IPS DF 4.7 (cell line): ENCODE results near the gene RALGAPA2.
A peak's percentile ranks its signal among the peaks of the same experiment; 100 is the strongest.

ENCODE experiments used
- DNase-seq: peaks from one replicate; pipeline ENCODE4 v3.0.0-alpha.2; 2013; ENCODE audit warnings: low spot score; ENCODE audit errors: extremely low read depth

Gene RALGAPA2

DNA sequence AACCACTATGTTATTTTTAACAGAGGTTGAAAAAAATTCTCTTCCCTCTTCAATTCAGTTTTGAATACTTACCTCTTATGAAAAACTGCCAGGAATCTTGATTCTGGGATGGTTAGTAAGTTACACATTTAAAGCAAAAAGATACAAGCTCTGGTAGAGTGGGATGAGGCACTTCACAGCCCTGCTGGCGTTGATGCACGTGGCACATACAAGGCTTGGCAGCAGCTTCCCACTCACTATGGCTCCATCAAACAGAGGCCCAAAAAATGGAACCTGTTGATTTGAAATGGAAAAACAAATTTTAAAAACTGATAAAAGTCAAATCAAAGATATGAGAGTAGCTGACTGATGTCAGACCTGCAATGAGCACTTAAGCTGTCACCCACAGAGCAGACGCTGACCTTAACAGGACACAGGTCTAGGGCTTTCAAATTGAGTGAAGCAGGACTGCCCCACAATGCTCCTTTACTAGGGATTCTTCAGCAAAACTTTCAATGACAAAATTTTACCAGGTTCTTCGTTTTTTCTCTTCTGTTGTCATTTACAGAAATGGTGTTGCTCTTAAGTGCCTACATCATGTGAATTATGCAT is 239.7 kb downstream of the RALGAPA2 start:
- no peak for DNase-seq

DNA sequence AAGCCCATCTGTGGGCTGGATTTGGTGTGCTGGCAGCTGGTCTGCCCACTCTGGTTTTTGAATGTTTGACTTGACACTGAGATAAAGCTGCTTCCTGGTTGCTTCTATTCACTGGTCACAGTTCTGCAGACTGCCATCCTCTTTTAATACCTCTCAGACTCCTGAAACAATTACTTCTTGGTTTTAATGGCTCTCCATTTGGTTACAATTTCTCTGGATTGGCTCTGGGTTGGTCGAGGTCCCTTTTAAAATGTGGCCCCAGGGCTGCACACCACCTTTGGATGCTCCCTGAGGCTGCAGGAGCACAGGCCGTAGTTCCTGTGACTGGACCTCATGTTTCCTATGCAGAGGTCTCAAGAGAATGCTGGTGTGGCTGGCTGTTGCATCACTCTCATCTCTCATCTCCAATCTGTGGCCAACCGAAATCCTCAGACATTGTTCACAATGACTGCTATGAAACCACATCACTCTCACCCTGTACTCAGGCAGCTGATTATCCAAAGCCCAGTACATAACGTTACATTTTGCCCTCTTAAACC is 246.0 kb downstream of the RALGAPA2 start:
- no peak for DNase-seq

DNA sequence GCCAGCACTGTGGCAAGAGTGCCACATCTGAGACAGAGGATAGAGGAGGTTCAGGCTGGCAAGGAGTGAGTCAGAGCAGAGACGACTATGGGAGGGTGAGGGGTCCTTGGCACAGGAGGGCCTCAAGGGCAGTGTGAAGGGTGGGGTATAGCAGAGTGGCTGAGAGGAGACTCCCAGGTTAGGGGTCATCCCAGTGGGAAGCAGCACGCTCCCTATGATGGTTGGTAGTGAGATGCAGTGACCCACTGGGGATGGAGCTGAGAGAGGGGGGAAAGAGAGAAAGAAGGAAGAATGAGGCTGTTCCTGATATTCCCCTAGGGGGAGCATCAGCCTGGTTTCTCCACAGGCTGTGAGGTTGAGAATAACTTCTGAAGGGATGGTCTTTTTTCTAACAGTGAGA is 247.2 kb downstream of the RALGAPA2 start:
- DNase-seq: no peak

DNA sequence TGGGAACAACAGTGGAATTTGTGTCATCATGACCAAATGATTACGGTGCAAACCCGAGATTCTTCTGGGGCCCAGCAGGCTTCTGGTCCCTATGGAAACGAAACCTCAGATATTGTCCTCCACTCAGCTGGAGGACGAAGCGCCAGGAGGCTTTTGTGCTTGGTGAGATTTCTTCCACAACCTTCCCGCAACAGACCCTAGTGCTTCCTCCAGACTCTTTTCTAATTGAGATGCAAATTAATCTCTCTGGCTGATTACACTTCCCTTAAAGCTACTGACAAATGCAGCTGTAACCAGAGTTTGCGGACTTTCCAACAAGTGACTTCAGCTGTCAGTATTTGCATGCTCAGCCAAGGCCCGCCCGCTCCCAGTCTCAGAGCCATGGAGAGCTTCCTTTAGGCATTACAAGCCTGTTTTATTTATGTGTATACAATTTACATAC is 248.5 kb downstream of the RALGAPA2 start:
- DNase-seq: peak; percentile 85

DNA sequence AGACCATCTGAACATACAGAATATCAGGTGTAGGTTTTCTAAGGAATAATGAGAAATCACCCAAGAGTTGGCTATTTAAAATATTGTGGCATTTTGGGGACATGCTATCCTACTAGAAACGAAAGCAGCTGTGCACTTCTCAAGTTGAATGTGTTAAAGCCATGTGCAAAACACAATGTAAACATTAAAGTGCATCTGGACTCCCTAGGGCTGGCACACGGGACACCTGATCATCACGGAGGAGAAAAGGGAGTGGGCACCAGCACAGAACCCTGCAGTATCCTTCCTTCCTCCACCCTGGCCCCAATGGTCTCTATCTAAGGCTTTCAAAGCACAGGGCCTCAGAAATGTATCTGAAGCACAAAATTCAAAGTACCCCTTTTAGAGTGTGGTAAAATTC is 250.3 kb downstream of the RALGAPA2 start:
- no peak for DNase-seq

DNA sequence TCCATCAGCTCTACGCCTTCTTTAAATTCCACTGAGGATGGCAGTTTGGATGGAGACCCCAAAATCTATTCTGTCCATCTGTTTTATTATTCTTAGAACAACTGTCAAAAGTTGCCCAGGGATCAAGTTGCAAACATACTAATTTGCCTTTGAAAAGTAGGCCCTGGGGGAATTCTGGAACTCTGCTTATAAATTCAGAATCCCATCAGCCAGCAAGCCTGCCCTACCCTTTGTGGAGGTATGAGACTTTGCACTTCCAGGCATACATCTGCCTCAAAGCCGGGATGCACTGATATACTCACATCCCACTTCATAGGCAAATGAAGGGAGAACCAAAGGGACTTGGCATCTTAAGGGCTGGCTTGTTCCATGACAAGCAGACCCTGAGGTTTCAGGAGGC is 250.9 kb downstream of the RALGAPA2 start:
- no peak for DNase-seq

DNA sequence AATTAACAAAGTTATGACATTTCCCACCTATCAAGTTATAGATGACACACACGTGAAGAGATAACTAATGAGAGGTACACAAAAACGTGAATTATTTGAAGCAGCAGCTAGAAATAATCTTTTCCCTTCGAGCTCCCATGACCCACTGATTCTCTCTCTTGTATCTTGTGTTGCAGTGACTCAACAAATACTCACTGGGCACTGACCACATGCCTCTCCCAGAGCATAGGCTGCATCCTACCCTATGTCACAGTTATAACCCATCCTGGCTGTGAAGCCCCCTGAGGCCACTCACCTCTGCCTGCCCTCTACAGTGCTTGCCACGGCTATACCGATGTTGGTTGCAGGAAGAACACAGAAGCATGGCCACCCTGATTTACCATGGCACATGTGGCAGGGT is 252.7 kb downstream of the RALGAPA2 start:
- DNase-seq: no peak

DNA sequence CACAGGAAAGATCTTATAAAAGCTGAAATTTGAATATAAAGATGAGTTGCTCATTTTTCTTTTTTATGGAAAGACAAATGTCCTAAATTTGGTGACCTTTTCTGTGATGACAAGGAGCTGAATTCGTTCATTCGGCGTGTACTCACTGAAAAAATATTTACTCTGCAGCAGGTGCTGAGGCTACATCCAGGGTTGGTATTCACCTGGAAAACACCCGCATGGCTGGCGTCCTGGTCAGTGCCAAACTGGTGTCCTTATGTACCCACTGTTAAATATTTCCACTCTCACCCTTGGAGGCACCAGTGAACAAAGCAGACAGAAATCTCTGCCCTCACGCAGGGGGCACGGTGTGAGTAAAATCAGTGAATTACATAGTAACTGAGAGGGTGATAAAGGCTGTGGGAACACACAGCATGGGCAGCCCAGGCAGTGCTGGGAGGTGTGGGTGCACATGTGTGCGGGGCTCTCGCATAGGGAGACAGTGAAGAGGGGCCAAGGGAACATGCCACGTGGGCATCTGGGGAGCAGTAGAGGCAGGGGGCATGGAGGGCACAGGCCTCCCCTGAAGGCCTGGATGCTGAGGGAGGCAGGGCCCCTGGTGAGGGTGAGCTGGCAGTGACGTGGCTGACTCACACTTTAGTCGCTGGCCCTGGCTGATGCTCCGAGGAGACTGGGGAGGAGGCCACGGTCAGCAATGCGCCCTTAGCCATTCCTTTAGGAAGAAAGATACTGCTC is 254.9 kb downstream of the RALGAPA2 start:
- DNase-seq: no peak

DNA sequence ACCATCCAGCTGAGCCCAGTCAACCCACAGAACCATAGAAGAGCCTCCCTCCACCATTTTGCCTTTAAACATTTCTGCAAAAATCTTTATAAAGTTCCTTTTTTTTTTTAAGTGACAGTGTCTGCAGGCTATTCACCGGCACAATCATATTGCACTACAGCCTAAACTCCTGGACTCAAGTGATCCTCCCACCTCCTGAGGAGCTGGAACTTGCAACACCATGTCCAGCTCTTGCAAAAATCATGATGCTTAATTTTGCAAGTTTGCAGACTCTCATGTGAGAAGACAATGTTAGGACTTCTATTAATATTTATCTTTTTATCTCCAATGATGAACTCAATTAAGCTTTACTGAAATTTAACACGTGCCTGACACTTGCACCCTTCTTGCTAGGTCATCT is 255.7 kb downstream of the RALGAPA2 start:
- DNase-seq: no peak

DNA sequence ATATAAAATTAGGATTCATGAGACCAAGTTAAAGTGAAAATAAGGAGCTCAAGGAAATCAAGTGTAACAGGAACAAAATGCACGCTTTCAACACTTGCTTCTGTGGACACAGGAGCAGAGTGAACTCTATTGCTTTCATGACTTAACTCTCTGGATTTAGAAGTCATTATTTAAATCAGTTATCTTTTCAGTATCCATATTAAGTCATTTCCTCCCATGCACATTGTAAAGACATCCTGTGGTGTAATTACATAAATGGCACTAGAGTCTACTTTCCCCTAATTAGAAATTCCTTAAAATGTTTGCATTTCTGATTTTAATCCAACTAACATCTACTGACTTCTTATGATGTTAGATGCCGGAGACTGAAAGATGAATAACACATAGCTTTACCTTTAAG is 256.5 kb downstream of the RALGAPA2 start:
- no peak for DNase-seq

DNA sequence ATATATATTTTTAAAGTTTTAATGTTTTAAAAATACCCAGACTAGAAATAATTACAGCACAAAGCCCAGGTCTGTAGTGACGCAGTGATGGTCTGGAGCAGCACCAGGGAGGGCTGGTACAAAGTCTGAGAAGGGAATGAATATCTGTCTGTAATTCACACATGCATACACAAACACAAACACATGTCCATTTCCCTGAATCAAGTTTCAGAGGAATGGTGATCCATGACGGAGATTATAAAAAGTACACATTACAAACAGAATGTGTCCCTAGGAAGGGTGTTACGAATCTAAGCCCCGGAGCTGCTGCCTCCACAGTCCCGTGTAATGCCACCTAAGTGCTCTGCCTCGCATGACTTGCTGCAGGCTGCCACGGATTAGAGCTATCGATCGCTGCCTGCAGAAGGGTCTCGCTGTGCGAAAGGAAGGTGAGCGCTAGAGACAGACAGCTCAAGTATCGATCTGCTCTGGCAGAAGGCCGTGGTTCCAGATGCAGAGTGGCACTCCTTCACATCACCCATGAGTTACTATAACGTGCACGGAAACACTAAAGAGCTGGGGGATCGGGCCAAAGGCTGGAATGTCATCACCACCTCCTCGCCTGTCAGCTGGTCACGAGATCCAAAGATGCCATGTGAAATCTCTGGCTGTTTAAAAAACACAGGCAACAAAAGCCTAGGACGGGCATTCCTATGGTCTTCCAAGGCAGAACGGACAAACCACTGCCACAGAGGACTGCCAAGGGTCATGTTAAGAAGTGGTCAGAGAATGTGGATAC is 257.4 kb downstream of the RALGAPA2 start:
- no peak for DNase-seq

DNA sequence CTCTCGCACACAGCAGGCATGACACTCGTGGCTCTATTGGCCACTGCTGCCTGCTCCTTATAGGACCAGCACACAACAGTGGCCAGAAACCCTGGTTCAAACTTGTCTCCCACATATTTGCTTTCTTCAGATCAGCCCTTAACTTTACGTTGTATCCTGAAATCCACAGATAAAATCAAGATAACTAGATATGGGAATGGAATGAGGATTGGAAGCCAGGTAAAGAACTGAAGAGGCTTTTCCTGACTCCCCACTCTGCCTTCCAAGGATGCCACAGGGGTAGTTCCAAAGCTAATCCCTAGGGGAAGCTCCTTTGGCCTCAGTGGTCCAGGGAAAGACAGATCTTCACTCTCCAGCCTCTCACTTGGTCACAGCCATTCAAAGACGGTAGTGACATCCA is 258.1 kb downstream of the RALGAPA2 start:
- DNase-seq: no peak

DNA sequence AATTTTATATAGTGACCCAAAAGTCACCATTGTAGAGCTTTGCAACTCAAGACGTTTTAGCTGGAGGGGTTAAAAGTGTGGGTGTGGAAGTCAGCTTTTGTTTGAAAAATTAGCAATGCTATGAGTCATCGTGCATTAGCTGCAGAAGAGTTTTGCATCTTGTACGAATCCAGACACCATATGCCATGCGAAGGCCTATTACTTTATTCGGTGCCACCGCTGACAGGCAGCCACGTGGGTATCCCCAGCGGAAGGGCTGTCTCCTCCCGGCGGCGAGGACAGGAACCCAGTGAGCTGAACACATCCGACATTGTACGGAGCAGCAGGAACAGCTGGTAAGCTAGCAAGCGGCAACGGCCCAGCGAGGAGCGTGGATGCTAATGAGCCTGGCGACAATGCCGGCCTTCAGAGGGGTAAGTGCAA is 260.2 kb downstream of the RALGAPA2 start:
- no peak for DNase-seq

DNA sequence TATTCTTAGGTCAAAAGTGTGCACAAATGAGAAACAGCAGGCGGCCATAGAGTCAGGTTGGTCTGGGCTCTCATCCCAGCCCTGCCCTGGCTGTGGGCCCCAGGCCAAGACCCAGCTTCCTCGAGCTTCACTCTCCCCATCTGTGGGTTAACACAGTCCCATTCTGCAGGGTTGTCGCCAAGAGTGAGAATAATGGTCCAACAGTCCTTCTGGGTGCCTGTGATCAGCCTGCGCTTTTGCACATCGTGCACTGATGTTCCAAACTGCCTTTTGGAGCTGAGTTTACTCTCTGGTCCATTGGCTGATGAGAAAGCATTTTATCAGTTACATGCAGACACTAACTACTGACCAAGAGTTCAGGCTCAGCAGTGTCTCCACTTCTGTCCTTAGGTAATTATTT is 261.9 kb downstream of the RALGAPA2 start:
- no peak for DNase-seq

DNA sequence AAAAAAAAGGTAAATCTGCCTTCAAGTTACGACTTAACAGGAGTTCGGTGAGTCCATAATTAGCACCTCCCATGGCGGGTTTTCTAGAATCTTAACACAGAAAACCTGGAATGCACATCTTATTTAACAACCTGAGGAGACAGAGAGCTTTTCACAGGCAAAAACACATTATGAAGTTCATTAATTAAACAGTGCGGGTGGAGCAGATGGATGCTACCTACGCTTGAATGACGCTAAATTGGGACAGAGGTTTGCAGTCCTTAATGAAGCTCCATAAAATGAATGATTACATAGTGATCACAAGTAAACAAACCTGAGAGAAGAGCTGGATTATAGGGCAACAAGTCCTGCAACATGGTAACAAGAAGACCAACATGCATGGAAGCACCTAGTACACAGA is 263.6 kb downstream of the RALGAPA2 start:
- DNase-seq: no peak

DNA sequence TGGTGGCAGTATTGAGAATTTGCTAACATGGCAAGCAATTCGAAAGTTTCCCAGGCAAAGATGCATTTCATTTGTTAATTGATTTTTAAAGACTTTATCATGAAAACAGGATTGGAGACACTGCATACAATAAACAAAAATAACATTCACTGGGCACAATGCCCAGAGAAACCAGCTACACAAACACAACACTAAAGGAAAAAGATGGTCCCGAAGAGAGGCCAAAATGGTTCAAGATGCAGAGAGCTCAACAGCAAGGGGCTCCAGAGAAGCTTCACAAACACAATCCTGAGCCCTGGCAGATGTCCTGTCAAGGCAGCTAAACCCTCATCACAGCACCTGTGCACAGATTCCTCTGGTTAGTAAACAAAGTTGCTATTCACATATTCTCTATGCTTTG is 265.2 kb downstream of the RALGAPA2 start:
- DNase-seq: no peak

DNA sequence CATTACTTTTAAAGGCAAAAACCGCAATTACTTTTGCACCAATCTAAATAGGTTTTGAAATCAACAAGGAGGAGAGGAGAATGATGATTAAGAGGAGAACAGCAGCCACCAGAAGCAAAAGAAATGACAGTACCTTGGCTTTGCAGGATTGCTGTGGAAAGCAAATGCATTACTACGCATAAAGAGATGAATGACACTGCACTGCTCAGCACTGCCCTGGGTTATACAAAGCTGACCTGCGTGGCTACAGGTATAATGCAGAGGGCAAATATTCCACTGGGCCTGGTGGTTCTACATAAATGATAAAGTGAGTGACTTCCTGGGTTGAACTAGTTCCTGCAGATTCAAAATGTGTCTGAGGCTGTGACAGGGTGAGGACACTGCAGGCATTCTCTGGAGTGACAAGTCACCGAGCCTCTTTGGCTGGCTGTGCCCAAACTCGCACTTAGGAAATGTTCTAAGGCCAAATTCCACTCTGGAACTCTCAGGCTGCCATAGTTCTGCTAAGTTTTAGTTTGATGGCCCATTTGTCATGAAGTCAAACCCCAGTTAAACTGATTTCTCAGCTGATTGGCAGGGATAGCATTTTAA is 265.9 kb downstream of the RALGAPA2 start:
- DNase-seq: no peak

DNA sequence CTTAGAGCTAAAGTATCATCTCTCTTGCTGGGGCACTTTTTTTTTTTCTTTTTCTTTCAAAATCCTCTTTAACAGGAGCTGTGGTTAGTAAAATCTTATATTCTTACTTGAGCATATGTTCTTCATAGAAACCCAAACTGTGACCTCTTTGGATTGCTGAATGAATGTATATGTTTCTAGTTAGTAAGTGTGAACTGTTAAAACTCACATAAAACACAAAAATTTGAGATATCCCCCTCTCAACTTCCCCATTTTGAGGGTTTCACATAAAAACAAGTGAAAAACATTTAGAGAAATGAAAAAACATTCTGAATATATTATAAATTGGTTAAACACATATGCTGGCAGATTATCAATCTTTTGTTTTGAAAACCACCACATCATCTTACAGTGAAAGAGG is 266.4 kb downstream of the RALGAPA2 start:
- DNase-seq: no peak

DNA sequence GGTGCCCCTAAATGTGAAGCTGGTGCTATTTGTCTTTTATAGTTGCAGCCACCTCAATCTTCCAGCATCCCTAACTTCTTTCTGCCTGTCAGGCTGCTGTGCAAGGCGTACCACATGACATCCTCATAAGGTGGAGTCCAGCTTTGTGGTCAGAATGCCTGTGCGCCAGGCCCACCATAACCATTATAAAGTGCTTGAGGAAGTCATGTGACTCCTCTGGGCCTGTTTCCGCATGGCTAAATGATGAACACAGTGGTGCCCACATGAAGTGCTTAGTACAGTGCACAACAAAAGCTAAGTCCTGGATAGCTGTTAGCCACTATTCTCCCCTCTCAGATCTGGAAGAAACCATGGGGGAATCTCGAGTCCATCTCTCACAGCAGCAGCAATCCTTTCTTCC is 268.9 kb downstream of the RALGAPA2 start:
- no peak for DNase-seq

DNA sequence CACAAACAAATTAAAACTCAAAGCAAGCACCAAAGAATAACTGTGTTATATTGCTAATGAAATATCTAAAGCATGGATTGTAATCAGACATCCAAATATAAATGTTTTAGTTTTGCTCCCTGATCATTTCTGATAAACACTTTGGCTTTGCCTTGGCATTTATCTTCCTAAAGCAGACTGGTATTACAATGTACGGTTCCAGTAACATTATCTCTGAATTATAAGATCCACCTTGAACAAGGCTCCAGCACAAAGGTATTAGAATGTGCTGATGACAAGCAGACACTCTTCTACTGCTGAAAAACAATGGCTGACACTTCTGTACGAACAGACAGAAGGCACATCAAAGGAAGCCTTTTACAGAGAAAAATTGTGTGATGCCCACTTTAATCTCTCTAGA is 270.0 kb downstream of the RALGAPA2 start:
- DNase-seq: no peak

DNA sequence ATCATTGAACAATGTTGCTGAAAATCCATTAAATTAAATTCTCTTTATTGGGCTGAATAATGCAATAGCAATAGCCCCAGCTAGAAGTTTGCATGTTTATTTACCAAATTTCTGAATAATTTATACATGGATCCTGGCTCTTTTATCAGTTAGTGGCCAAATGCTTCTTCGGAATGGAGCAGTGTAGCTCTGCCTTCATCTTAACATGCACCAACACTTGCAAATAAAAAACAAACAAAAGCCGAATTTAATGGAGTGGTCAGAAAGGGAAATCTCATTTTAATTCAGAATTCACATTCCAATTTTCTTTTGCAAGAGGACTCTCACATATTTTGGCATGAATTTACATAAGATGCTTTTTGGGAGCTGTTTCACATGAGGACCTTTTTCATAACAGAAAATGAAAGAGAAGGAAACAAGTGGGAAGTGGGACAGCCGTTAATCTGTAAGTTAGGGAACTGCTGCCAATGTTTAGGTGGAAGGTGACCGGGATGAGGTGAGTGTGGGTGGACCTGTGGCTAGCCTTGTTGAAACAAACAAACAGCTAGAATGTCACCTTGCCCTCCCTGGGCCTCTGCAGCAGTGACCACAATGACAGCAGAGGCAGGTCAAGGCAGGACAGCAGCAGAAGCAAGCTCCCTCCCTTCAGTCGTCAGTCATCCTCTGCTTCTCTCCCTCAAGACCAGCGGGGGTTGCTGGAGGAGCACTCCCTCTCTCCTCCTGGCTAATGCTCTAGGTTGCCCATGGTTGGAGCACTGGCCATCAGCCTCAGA is 271.4 kb downstream of the RALGAPA2 start:
- DNase-seq: no peak
